Uterus (tissue), 2 donors: ENCODE measurements around the gene GPATCH4.

Source experiments
- POLR2A ChIP-seq, 2 donors: fragments of 450-650 bp; IDR thresholded peaks; one replicate each; pipeline ENCODE4 v1.6.1; 2016; ENCODE audit warnings: antibody characterized with exemption in 2 of 2, mild to moderate bottlenecking in 1 of 2, moderate library complexity in 1 of 2
- TF ChIP-seq, protein P1 (sequence below), 4 experiments: fragments of 200-600 bp in 2 of 4; fragments of 450-650 bp in 2 of 4; sonication (generic) in 2 of 4; IDR thresholded peaks; one replicate each; pipeline ENCODE4 v1.5.1; 2016 to 2019; ENCODE audit warnings: antibody characterized with exemption in 4 of 4, mild to moderate bottlenecking in 2 of 4, moderate library complexity in 1 of 4

DNA sequence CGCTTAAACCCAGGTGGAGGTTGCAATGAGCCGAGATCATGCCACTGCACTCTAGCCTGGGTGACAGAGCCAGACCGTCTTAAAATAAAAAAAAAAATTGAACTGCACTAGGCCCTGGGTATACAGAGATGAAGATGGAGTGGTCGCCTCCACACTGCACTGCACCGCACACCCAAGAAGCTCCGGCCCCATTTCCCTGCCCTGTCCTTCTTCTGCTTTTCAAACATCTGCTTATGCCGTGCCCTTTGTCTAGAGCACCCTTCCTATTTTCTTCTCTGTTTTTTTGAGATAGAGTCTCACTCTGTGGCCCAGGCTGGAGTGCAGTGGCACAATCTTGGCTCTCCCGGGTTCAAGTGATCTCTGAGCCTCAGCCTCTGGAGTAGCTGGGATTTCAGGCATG is 46.3 kb downstream of the GPATCH4 start:
- TF ChIP-seq, protein P1, sequence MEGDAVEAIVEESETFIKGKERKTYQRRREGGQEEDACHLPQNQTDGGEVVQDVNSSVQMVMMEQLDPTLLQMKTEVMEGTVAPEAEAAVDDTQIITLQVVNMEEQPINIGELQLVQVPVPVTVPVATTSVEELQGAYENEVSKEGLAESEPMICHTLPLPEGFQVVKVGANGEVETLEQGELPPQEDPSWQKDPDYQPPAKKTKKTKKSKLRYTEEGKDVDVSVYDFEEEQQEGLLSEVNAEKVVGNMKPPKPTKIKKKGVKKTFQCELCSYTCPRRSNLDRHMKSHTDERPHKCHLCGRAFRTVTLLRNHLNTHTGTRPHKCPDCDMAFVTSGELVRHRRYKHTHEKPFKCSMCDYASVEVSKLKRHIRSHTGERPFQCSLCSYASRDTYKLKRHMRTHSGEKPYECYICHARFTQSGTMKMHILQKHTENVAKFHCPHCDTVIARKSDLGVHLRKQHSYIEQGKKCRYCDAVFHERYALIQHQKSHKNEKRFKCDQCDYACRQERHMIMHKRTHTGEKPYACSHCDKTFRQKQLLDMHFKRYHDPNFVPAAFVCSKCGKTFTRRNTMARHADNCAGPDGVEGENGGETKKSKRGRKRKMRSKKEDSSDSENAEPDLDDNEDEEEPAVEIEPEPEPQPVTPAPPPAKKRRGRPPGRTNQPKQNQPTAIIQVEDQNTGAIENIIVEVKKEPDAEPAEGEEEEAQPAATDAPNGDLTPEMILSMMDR (IDR thresholded peaks at IDR 0.05) = no peak
- no peak for TF ChIP-seq POLR2A (IDR thresholded peaks at IDR 0.05)
